Caco-2 (cell line): ENCODE measurements around the gene UGT1A3. TPM values are rescaled to one million over a fixed set of nuclear protein-coding genes. Genes with fewer than 3 reads are reported as not detected.

Source experiments
- BruUV-seq: library from RNA; stranded (reverse); fragments of 400-500 nt; replicated peaks from 2 replicates; lab custom pipeline; 2021; lab: Mats Ljungman, UMichigan
- CTCF ChIA-PET: fragments of 300-600 bp; sonication (Branson Sonifier 250); formaldehyde crosslinking; loops from one replicate; lab custom pipeline; 2022; ENCODE audit warnings: antibody characterized with exemption; lab: Charles Lee
- POLR2A ChIA-PET: fragments of 300-600 bp; sonication (Branson Sonifier 250); formaldehyde crosslinking; loops from one replicate; lab custom pipeline; 2022; ENCODE audit warnings: antibody characterized with exemption; lab: Charles Lee
- DNase-seq, 2 experiments: peaks; one replicate each; pipeline versions ENCODE4 v3.0.0 to v3.0.0-alpha.2; 2020 to 2022
- H3K27me3 ChIP-seq: replicated peaks from 2 replicates; pipeline ENCODE4 v1.6.0; 2011; ENCODE audit warnings: low read length; ENCODE audit not compliant: control insufficient read depth, insufficient read depth
- H3K36me3 ChIP-seq: 2 replicates; pipeline ENCODE4 v1.5.1; 2011; ENCODE audit warnings: low read length; ENCODE audit not compliant: control insufficient read depth, insufficient read depth
- H3K4me1 ChIP-seq: fragments of 250-450 bp; sonication (Bioruptor Pico); 2 replicates; pipeline ENCODE4 v1.5.1; 2020; ENCODE audit warnings: mild to moderate bottlenecking
- H3K4me3 ChIP-seq: 2 replicates; pipeline ENCODE4 v1.5.1; 2011; ENCODE audit warnings: low read depth, mild to moderate bottlenecking, control low read depth, low read length
- H3K9me3 ChIP-seq: fragments of 250-450 bp; sonication (Bioruptor Pico); 2 replicates; pipeline ENCODE4 v1.5.1; 2020; ENCODE audit warnings: mild to moderate bottlenecking, moderate library complexity
- H3K27ac Mint-ChIP-seq: one replicate; pipeline ENCODE4 v1.8.0; 2022; ENCODE audit warnings: mixed read lengths; ENCODE audit not compliant: unreplicated experiment
- H3K27me3 Mint-ChIP-seq: one replicate; pipeline ENCODE4 v1.8.0; 2022; ENCODE audit warnings: mixed read lengths; ENCODE audit not compliant: insufficient read depth, unreplicated experiment
- H3K36me3 Mint-ChIP-seq: one replicate; pipeline ENCODE4 v1.8.0; 2022; ENCODE audit warnings: mild to moderate bottlenecking, mixed read lengths; ENCODE audit not compliant: insufficient read depth, unreplicated experiment
- H3K4me1 Mint-ChIP-seq: one replicate; pipeline ENCODE4 v1.8.0; 2022; ENCODE audit warnings: low read depth, mixed read lengths; ENCODE audit not compliant: unreplicated experiment
- H3K4me3 Mint-ChIP-seq: one replicate; pipeline ENCODE4 v1.8.0; 2022; ENCODE audit warnings: mild to moderate bottlenecking, moderate library complexity, mixed read lengths; ENCODE audit not compliant: unreplicated experiment
- H3K9me3 Mint-ChIP-seq: one replicate; pipeline ENCODE4 v1.8.0; 2022; ENCODE audit warnings: mixed read lengths; ENCODE audit not compliant: unreplicated experiment
- intact Hi-C: fragments of 100-400 bp; cut with micrococcal nuclease; formaldehyde crosslinking; loops from one replicate; pipeline ENCODE4 v1.10.0; 2022; ENCODE audit not compliant: unreplicated experiment
- total RNA-seq: library from RNA; stranded (reverse); gene quantifications from 2 replicates; pipeline ENCODE4 v1.2.3, GENCODE V29; 2022
- TF ChIP-seq, protein P1 (sequence below), 2 experiments: fragments of 200-600 bp in 1 of 2; IDR thresholded peaks; 1 replicate in 1 of 2; 2 replicates in 1 of 2; pipeline versions ENCODE4 v1.5.1 to v1.8.0; 2011 to 2022; ENCODE audit warnings: antibody characterized with exemption in 1 of 2, control low read depth in 1 of 2, inconsistent platforms in 1 of 2, low read depth in 1 of 2, low read length in 1 of 2, mild to moderate bottlenecking in 1 of 2, moderate library complexity in 1 of 2; ENCODE audit not compliant: insufficient read depth in 1 of 2, severe bottlenecking in 1 of 2, unreplicated experiment in 1 of 2

Gene UGT1A3
- total RNA-seq, 1 experiment from 2014 or later: 0.64 TPM

GRCh38 chr2:233705911-233706506 lies 22.8 kb upstream of the UGT1A3 start:
- Histone ChIP-seq H3K4me1 (peaks cover 43% of the 10 kb centered on the region), H3K36me3 (no peaks in the 10 kb centered on the region), H3K27me3 (no peaks in the 10 kb centered on the region), H3K9me3 (no peaks in the 10 kb centered on the region), H3K4me3 (no peak overlapping the region)
- intact Hi-C loops: no loop called here
- BruUV-seq: no TSS peak
- peaks cover 7% of the 10 kb centered on the region for H3K36me3 Mint-ChIP-seq
- CTCF ChIA-PET: no interaction called here
- POLR2A ChIA-PET: no interaction called here
- no peak overlapping the region for H3K4me3 Mint-ChIP-seq
- TF ChIP-seq, protein P1, sequence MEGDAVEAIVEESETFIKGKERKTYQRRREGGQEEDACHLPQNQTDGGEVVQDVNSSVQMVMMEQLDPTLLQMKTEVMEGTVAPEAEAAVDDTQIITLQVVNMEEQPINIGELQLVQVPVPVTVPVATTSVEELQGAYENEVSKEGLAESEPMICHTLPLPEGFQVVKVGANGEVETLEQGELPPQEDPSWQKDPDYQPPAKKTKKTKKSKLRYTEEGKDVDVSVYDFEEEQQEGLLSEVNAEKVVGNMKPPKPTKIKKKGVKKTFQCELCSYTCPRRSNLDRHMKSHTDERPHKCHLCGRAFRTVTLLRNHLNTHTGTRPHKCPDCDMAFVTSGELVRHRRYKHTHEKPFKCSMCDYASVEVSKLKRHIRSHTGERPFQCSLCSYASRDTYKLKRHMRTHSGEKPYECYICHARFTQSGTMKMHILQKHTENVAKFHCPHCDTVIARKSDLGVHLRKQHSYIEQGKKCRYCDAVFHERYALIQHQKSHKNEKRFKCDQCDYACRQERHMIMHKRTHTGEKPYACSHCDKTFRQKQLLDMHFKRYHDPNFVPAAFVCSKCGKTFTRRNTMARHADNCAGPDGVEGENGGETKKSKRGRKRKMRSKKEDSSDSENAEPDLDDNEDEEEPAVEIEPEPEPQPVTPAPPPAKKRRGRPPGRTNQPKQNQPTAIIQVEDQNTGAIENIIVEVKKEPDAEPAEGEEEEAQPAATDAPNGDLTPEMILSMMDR (IDR thresholded peaks at IDR 0.05; ENCODE audit: insufficient read depth in 1 of 2, low read depth in 1 of 2, low read length in 1 of 2, severe bottlenecking in 1 of 2, unreplicated experiment in 1 of 2): no peak
- peaks cover 37% of the 10 kb centered on the region for H3K4me1 Mint-ChIP-seq
- H3K27me3 Mint-ChIP-seq: no peaks in the 10 kb centered on the region
- no peak for DNase-seq
- H3K27ac Mint-ChIP-seq: no peak overlapping the region
- H3K9me3 Mint-ChIP-seq: peaks cover 10% of the 10 kb centered on the region

- no peaks in the 10 kb centered on the region for H3K36me3 ChIP-seq
- H3K27me3 ChIP-seq: no peaks in the 10 kb centered on the region
- POLR2A ChIA-PET: no interaction called here
- no peaks in the 10 kb centered on the region for H3K9me3 ChIP-seq
- H3K27ac Mint-ChIP-seq: no peak overlapping the region
- intact Hi-C loops: no loop called here
- H3K4me3 Mint-ChIP-seq: no peak overlapping the region
- DNase-seq: no peak
- H3K27me3 Mint-ChIP-seq: no peaks in the 10 kb centered on the region
- CTCF ChIA-PET: no interaction called here
- H3K9me3 Mint-ChIP-seq: peaks cover 10% of the 10 kb centered on the region
- H3K36me3 Mint-ChIP-seq: peaks cover 12% of the 10 kb centered on the region
- H3K4me1 Mint-ChIP-seq: peaks cover 33% of the 10 kb centered on the region
- BruUV-seq: no TSS peak
- TF ChIP-seq, protein P1 (IDR thresholded peaks at IDR 0.05; ENCODE audit: insufficient read depth in 1 of 2, low read depth in 1 of 2, low read length in 1 of 2, severe bottlenecking in 1 of 2, unreplicated experiment in 1 of 2): no peak
- no peak overlapping the region for H3K4me3 ChIP-seq
- peaks cover 41% of the 10 kb centered on the region for H3K4me1 ChIP-seq
These were observed 22.1 kb upstream of the UGT1A3 start for GRCh38 chr2:233706720-233707119.

- intact Hi-C loops: no loop called here
- peaks cover 31% of the 10 kb centered on the region for H3K4me1 ChIP-seq
- no peak overlapping the region for H3K27ac Mint-ChIP-seq
- DNase-seq: no peak
- H3K9me3 ChIP-seq: no peaks in the 10 kb centered on the region
- CTCF ChIA-PET: no interaction called here
- no TSS peak for BruUV-seq
- no peaks in the 10 kb centered on the region for H3K36me3 ChIP-seq
- H3K4me1 Mint-ChIP-seq: peaks cover 23% of the 10 kb centered on the region
- POLR2A ChIA-PET: no interaction called here
- H3K27me3 ChIP-seq: no peaks in the 10 kb centered on the region
- H3K36me3 Mint-ChIP-seq: peaks cover 12% of the 10 kb centered on the region
- no peak overlapping the region for H3K4me3 ChIP-seq
- H3K9me3 Mint-ChIP-seq: peaks cover 10% of the 10 kb centered on the region
- TF ChIP-seq, protein P1 (IDR thresholded peaks at IDR 0.05; ENCODE audit: insufficient read depth in 1 of 2, low read depth in 1 of 2, low read length in 1 of 2, severe bottlenecking in 1 of 2, unreplicated experiment in 1 of 2): no peak
- no peaks in the 10 kb centered on the region for H3K27me3 Mint-ChIP-seq
- H3K4me3 Mint-ChIP-seq: no peak overlapping the region
These were observed 20.8 kb upstream of the UGT1A3 start for GRCh38 chr2:233707940-233708644.
